K562 (cell line): ENCODE data around the gene NUP85. TPM values are rescaled to one million over a fixed set of nuclear protein-coding genes. Genes with fewer than 3 reads are reported as not detected.

Source experiments
- ATAC-seq: fragments of 200-7000 bp; cut with Tn5 transposase; 3 replicates; pipeline ENCODE4 v1.9.1; 2020; ENCODE audit warnings: moderate library complexity
- BruUV-seq: library from RNA; stranded (reverse); fragments of 400-500 nt; replicated peaks from 2 replicates; lab custom pipeline; 2021; lab: Mats Ljungman, UMichigan
- CTCF ChIA-PET: fragments of 300-600 bp; formaldehyde crosslinking; extraction: SDS; loops from one replicate; lab custom pipeline; 2021; ENCODE audit warnings: low intra/inter-chr PET ratio; lab: Yijun Ruan, JAX
- POLR2A ChIA-PET: fragments of 300-600, 350-650 bp; sonication (Branson Sonifier 250); formaldehyde crosslinking; extraction: SDS; loops from one replicate; lab custom pipeline; 2021; ENCODE audit warnings: antibody characterized with exemption, inconsistent platforms; lab: Yijun Ruan, JAX
- DNase-seq, 4 experiments: peaks; one replicate each; pipeline versions ENCODE4 v3.0.0 to v3.0.0-alpha.2; 2011 to 2018; ENCODE audit warnings: low spot score in 3 of 4, mixed read lengths in 3 of 4; ENCODE audit errors: extremely low read depth in 1 of 4
- FAIRE-seq: peaks from 2 replicates; lab custom pipeline; 2011; peaks lifted over from hg19 to GRCh38; lab: Jason Lieb, UNC
- H2AFZ ChIP-seq: 2 replicates; pipeline ENCODE4 v1.6.0; 2011; ENCODE audit warnings: low read depth, low read length, control low read depth, inconsistent platforms
- H3K27ac ChIP-seq: fragments of 200-600 bp; 3 replicates; pipeline ENCODE4 v1.8.0; 2011; ENCODE audit warnings: low read depth, mild to moderate bottlenecking, control low read depth, inconsistent platforms, low read length, moderate library complexity, mixed read lengths; ENCODE audit errors: extremely low read depth
- H3K27me3 ChIP-seq, 2 experiments: fragments of 300-600 bp in 1 of 2; 2 replicates in 1 of 2; 3 replicates in 1 of 2; pipeline versions ENCODE4 v1.6.0 to v1.8.0; 2011; ENCODE audit warnings: inconsistent platforms in 2 of 2, low read length in 2 of 2, mild to moderate bottlenecking in 1 of 2, mixed read lengths in 1 of 2, moderate library complexity in 1 of 2; ENCODE audit not compliant: control insufficient read depth in 2 of 2, insufficient read depth in 2 of 2
- H3K36me3 ChIP-seq: fragments of 300-600 bp; 3 replicates; pipeline ENCODE4 v1.8.0; 2011; ENCODE audit warnings: mild to moderate bottlenecking, low read length, inconsistent platforms; ENCODE audit not compliant: control insufficient read depth, insufficient read depth
- H3K4me1 ChIP-seq, 2 experiments: fragments of 200-600 bp in 1 of 2; replicated peaks in 1 of 2; 2 replicates in 1 of 2; 3 replicates in 1 of 2; pipeline versions ENCODE4 v1.5.1 to v1.8.0; 2011; ENCODE audit warnings: inconsistent platforms in 2 of 2, low read length in 2 of 2, mild to moderate bottlenecking in 1 of 2, mixed read lengths in 1 of 2, moderate library complexity in 1 of 2; ENCODE audit not compliant: control insufficient read depth in 2 of 2, insufficient read depth in 2 of 2
- H3K4me2 ChIP-seq: 2 replicates; pipeline ENCODE4 v1.6.1; 2011; ENCODE audit warnings: low read length, control low read depth, inconsistent platforms, mixed read lengths; ENCODE audit not compliant: insufficient read depth
- H3K4me3 ChIP-seq: fragments of 200-600 bp; sonication (generic), shearing (Covaris generic); 2 replicates; pipeline ENCODE4 v1.5.1; 2016; ENCODE audit warnings: control low read depth, inconsistent platforms
- H3K79me2 ChIP-seq: fragments of 200-600 bp; 3 replicates; pipeline ENCODE4 v1.8.0; 2011; ENCODE audit warnings: low read length, inconsistent platforms; ENCODE audit not compliant: control insufficient read depth, insufficient read depth
- H3K9ac ChIP-seq, 2 experiments: 2 replicates each; pipeline versions ENCODE4 v1.6.0 to v1.6.1; 2011; ENCODE audit warnings: low read depth in 2 of 2, low read length in 2 of 2, control low read depth in 1 of 2, inconsistent platforms in 1 of 2, mild to moderate bottlenecking in 1 of 2, mixed read lengths in 1 of 2; ENCODE audit not compliant: insufficient read depth in 1 of 2
- H3K9me1 ChIP-seq: one replicate; pipeline ENCODE4 v1.6.0; 2011; ENCODE audit warnings: inconsistent platforms, mild to moderate bottlenecking, low read length, moderate library complexity; ENCODE audit not compliant: control insufficient read depth, insufficient read depth
- H3K9me3 ChIP-seq: replicated peaks from 2 replicates; pipeline ENCODE4 v1.5.1; 2011; ENCODE audit warnings: low read depth, low read length, inconsistent platforms; ENCODE audit not compliant: control insufficient read depth, insufficient read depth
- H4K20me1 ChIP-seq: replicated peaks from 2 replicates; pipeline ENCODE4 v1.6.1; 2011; ENCODE audit warnings: low read length, inconsistent platforms, mixed read lengths; ENCODE audit not compliant: control insufficient read depth, insufficient read depth
- KDM1A ChIP-seq, 2 experiments: fragments of 450-650 bp; IDR thresholded peaks; 2 replicates each; pipeline ENCODE4 v1.6.1; 2016; ENCODE audit warnings: mild to moderate bottlenecking in 2 of 2
- MAX ChIP-seq: sonication (generic); formaldehyde crosslinking; IDR thresholded peaks from 2 replicates; pipeline ENCODE4 v1.9.0; 2022; ENCODE audit warnings: mild to moderate bottlenecking, missing genetic modification reagents
- NFE2 ChIP-seq: IDR thresholded peaks from 2 replicates; pipeline ENCODE4 v1.6.1; 2014; ENCODE audit warnings: antibody characterized with exemption, low read depth
- NFIC ChIP-seq: fragments of 450-650 bp; IDR thresholded peaks from 2 replicates; pipeline ENCODE4 v1.6.1; 2017; ENCODE audit warnings: mild to moderate bottlenecking, inconsistent platforms
- POLR2A ChIP-seq: fragments of 450-650 bp; conservative IDR thresholded peaks from 2 replicates; pipeline ENCODE4 v1.6.1; 2016
- POLR2AphosphoS5 ChIP-seq: IDR thresholded peaks from 2 replicates; pipeline ENCODE4 v1.6.1; 2011; ENCODE audit warnings: mild to moderate bottlenecking, low read depth, low read length, moderate library complexity; ENCODE audit not compliant: control insufficient read depth, insufficient read depth
- RBFOX2 ChIP-seq: fragments of 200-400 bp; formaldehyde crosslinking; IDR thresholded peaks from 2 replicates; pipeline ENCODE4 v1.6.1; 2017; ENCODE audit warnings: low read depth, mild to moderate bottlenecking, low read length, moderate library complexity
- RBM17 ChIP-seq: fragments of 200-400 bp; formaldehyde crosslinking; IDR thresholded peaks from 2 replicates; pipeline ENCODE4 v1.6.1; 2017; ENCODE audit warnings: low read depth, mild to moderate bottlenecking, low read length, borderline replicate concordance
- SUPT5H ChIP-seq: fragments of 450-650 bp; IDR thresholded peaks from 2 replicates; pipeline ENCODE4 v1.6.1; 2016
- ZFP91 ChIP-seq: sonication (generic); formaldehyde crosslinking; IDR thresholded peaks from 2 replicates; pipeline ENCODE4 v1.8.0; 2022; ENCODE audit warnings: mild to moderate bottlenecking, missing genetic modification reagents
- ZNF589 ChIP-seq: fragments of 200-800 bp; sonication (Bioruptor generic); IDR thresholded peaks from 2 replicates; pipeline ENCODE4 v1.6.1; 2016; ENCODE audit warnings: low read depth, missing genetic modification characterization, missing compliant biosample characterization
- WGBS: fragments of 100-300 bp; shearing (Covaris generic); methylation state at CpG from one replicate; pipeline ENCODE4 v1.1.6; 2016; ENCODE audit warnings: low coverage, mixed read lengths; ENCODE audit not compliant: insufficient coverage; ENCODE audit errors: missing lambda C conversion rate; 5-methylcytosine and 5-hydroxymethylcytosine counted together
- in situ Hi-C: fragments of 300-500 bp; cut with MboI; formaldehyde crosslinking; loops from 4 replicates; pipeline ENCODE4 v1.15.0; 2018; ENCODE audit warnings: inconsistent platforms, mixed read lengths
- intact Hi-C: fragments of 100-400 bp; cut with micrococcal nuclease; formaldehyde crosslinking; loops from 2 replicates; pipeline ENCODE4 v1.14.2; 2022
- polyA plus RNA-seq, 8 experiments: library from polyadenylated mRNA; depleted of rRNA in 4 of 8; stranded (reverse) in 5 of 8; unstranded in 3 of 8; fragments of >200 nt; fragmentation: Nextera tagmentation in 2 of 8; fragmentation: Illumina TruSeq in 1 of 8; extraction: Ambion mirVana in 2 of 8; extraction: Trizol in 1 of 8; gene quantifications; 2 replicates each; pipeline versions ENCODE4 v1.2.1 to v1.2.3, GENCODE V29; 2011 to 2014; ENCODE audit warnings: inconsistent platforms in 1 of 8, missing spikeins in 1 of 8
- total RNA-seq, 7 experiments: library from RNA; depleted of rRNA in 6 of 7; stranded (reverse); fragments of >200 nt in 6 of 7; fragmentation: Illumina TruSeq in 2 of 7; extraction: Trizol in 2 of 7; gene quantifications; 2 replicates each; pipeline versions ENCODE4 v1.2.1 to v1.2.3, GENCODE V29; 2011 to 2021; ENCODE audit warnings: low replicate concordance in 1 of 7

Gene NUP85
- total and polyA plus RNA-seq, 9 of the 15 experiments (the other 6 are each of a cell fraction or from before 2014, with no cell fraction given), result 50.2 to 177 (median 110) TPM

- FAIRE-seq (no peak), ATAC-seq (no peak), DNase-seq (no peak)
- BruUV-seq, result no TSS peak
- Histone ChIP-seq H3K27ac (no peak overlapping the region), H4K20me1 (peaks cover 4% of the 10 kb centered on the region; the same call in 1 of the 2 replicates), H3K27me3 (no peaks in the 10 kb centered on the region), H3K9me3 (no peaks in the 10 kb centered on the region), H3K4me3 (no peak overlapping the region), H3K9me1 (no peaks in the 10 kb centered on the region), H3K79me2 (peaks cover 85% of the 10 kb centered on the region), H3K4me1 (peaks cover 0 to 5% of the 10 kb centered on the region in 2 experiments; a peak in 2 of 5 replicates), H3K36me3 (peaks cover 97% of the 10 kb centered on the region), H2AFZ (no peak overlapping the region), H3K4me2 (no peak overlapping the region), H3K9ac (no peak overlapping the region)
- intact Hi-C loops (no loop called here), in situ Hi-C loops (no loop called here)
- WGBS, result 94% methylated on average over 9 of the region's 11 CpGs
- CTCF ChIA-PET, result no interaction called here
- TF ChIP-seq MAX (CRISPR knock-in tag), result no peak
- TF ChIP-seq POLR2AphosphoS5, result peak; percentile 42; the same call in 1 of the 2 replicates
- no peak for TF ChIP-seq NFE2
- TF ChIP-seq RBM17, result no peak
- no peak for TF ChIP-seq NFIC
- peak; percentile 54; the same call in 1 of the 2 replicates for TF ChIP-seq SUPT5H
- TF ChIP-seq POLR2A, result peak; percentile 59; the same call in 1 of the 2 replicates
- 0 out of 2 replicates have a peak, but pooled peaks have one; percentile 29 for TF ChIP-seq RBFOX2
- no peak for TF ChIP-seq KDM1A (IDR thresholded peaks at IDR 0.05)
- TF ChIP-seq ZNF589 (CRISPR knock-in tag), result no peak
- no peak for TF ChIP-seq ZFP91 (CRISPR knock-in tag)
- POLR2A ChIA-PET, result interaction anchor here (0.8 to 7.1 kb wide), 10 partner anchors 8 to 163 kb away, joined by 3 to 55 read pairs (median 5); partner anchors contain the start of genes JPT1, MRPL58 and SUMO2
Observed at GRCh38 chr17:75174996-75175395, 30.5 kb upstream of the NUP85 start.
